ENCODE measurements around the gene MRPL52.

MRPL52 gene

GRCh38 chr14:22781301-22781991 is 48.2 kb upstream of the MRPL52 start:
- no peaks in the 10 kb centered on the region for H3K36me3 ChIP-seq (ENCODE audit: insufficient read depth, low read length)
- H3K79me2 ChIP-seq (ENCODE audit: insufficient read depth, low read length): no peaks in the 10 kb centered on the region
- no peaks in the 10 kb centered on the region for H4K20me1 ChIP-seq (ENCODE audit: insufficient read depth, low read length)
- no peak overlapping the region for H3K27ac ChIP-seq (ENCODE audit: low read length)
- no peak overlapping the region for H3K4me2 ChIP-seq (ENCODE audit: insufficient read depth, low read length)
- TF ChIP-seq EZH2 (IDR thresholded peaks at IDR 0.05; ENCODE audit: borderline replicate concordance, low read depth, low read length, severe bottlenecking) (no peak), CTCF (IDR thresholded peaks at IDR 0.05; ENCODE audit: borderline replicate concordance, extremely low read depth, low read length, poor library complexity, severe bottlenecking) (no peak)
- no peaks in the 10 kb centered on the region for H3K4me1 ChIP-seq (ENCODE audit: insufficient read depth, low read length)
- no peak overlapping the region for H3K9ac ChIP-seq (ENCODE audit: low read depth, low read length)
- no peaks in the 10 kb centered on the region for H3K9me3 ChIP-seq (ENCODE audit: insufficient read depth, low read length, severe bottlenecking)
- no peaks in the 10 kb centered on the region for H3K27me3 ChIP-seq (ENCODE audit: insufficient read depth, low read length, poor library complexity)
- H3K4me3 ChIP-seq (ENCODE audit: low read depth in 1 of 2, low read length in 2 of 2): no peak overlapping the region
- DNase-seq (no peak), ATAC-seq (ENCODE audit: insufficient read depth, low read depth) (no peak)
- H2AFZ ChIP-seq (ENCODE audit: low read depth, low read length): no peak overlapping the region

GRCh38 chr14:22786685-22787084 is 43.0 kb upstream of the MRPL52 start:
- ATAC-seq (ENCODE audit: insufficient read depth, low read depth): no peak
- Histone ChIP-seq H3K27ac (ENCODE audit: low read length) (no peak overlapping the region), H3K9me3 (ENCODE audit: insufficient read depth, low read length, severe bottlenecking) (no peaks in the 10 kb centered on the region), H3K4me1 (ENCODE audit: insufficient read depth, low read length) (no peaks in the 10 kb centered on the region), H2AFZ (ENCODE audit: low read depth, low read length) (no peak overlapping the region), H3K27me3 (ENCODE audit: insufficient read depth, low read length, poor library complexity) (peaks cover 3% of the 10 kb centered on the region), H3K36me3 (ENCODE audit: insufficient read depth, low read length) (no peaks in the 10 kb centered on the region), H3K4me2 (ENCODE audit: insufficient read depth, low read length) (no peak overlapping the region), H3K4me3 (ENCODE audit: low read depth in 1 of 2, low read length in 2 of 2) (no peak overlapping the region), H3K9ac (ENCODE audit: low read depth, low read length) (no peak overlapping the region), H3K79me2 (ENCODE audit: insufficient read depth, low read length) (no peaks in the 10 kb centered on the region), H4K20me1 (ENCODE audit: insufficient read depth, low read length) (no peaks in the 10 kb centered on the region)
- DNase-seq: no peak
- TF ChIP-seq EZH2 (IDR thresholded peaks at IDR 0.05; ENCODE audit: borderline replicate concordance, low read depth, low read length, severe bottlenecking) (no peak), CTCF (IDR thresholded peaks at IDR 0.05; ENCODE audit: borderline replicate concordance, extremely low read depth, low read length, poor library complexity, severe bottlenecking) (no peak)

- no peak overlapping the region for H3K4me3 ChIP-seq (ENCODE audit: low read depth in 1 of 2, low read length in 2 of 2)
- no peaks in the 10 kb centered on the region for H3K79me2 ChIP-seq (ENCODE audit: insufficient read depth, low read length)
- H3K4me2 ChIP-seq (ENCODE audit: insufficient read depth, low read length): no peak overlapping the region
- no peaks in the 10 kb centered on the region for H3K36me3 ChIP-seq (ENCODE audit: insufficient read depth, low read length)
- no peak for DNase-seq
- no peaks in the 10 kb centered on the region for H3K9me3 ChIP-seq (ENCODE audit: insufficient read depth, low read length, severe bottlenecking)
- H3K4me1 ChIP-seq (ENCODE audit: insufficient read depth, low read length): no peaks in the 10 kb centered on the region
- H2AFZ ChIP-seq (ENCODE audit: low read depth, low read length): no peak overlapping the region
- ATAC-seq (ENCODE audit: insufficient read depth, low read depth): no peak
- peaks cover 7% of the 10 kb centered on the region for H3K27me3 ChIP-seq (ENCODE audit: insufficient read depth, low read length, poor library complexity)
- TF ChIP-seq CTCF (IDR thresholded peaks at IDR 0.05; ENCODE audit: borderline replicate concordance, extremely low read depth, low read length, poor library complexity, severe bottlenecking) (no peak), EZH2 (IDR thresholded peaks at IDR 0.05; ENCODE audit: borderline replicate concordance, low read depth, low read length, severe bottlenecking) (no peak)
- no peak overlapping the region for H3K27ac ChIP-seq (ENCODE audit: low read length)
- no peaks in the 10 kb centered on the region for H4K20me1 ChIP-seq (ENCODE audit: insufficient read depth, low read length)
- no peak overlapping the region for H3K9ac ChIP-seq (ENCODE audit: low read depth, low read length)
Measured at GRCh38 chr14:22791301-22791700, 38.4 kb upstream of the MRPL52 start.
